Measurements from ENCODE around the gene FCAMR. TPM values are rescaled to one million over a fixed set of nuclear protein-coding genes. Genes with fewer than 3 reads are reported as not detected.

FCAMR gene
- total and polyA plus RNA-seq, 2 donors (not counting 1 experiment from before 2014, with no cell fraction given): not detected

GRCh38 chr1:207019161-207019560, 48.9 kb upstream of the FCAMR start:
- POLR2A ChIA-PET: no interaction called here
- WGBS (ENCODE audit: insufficient coverage): 80% methylated on average over 1 of the region's 2 CpGs
- H3K27ac ChIP-seq (ENCODE audit: low read length in 2 of 2): no peak overlapping the region
- Mint-ChIP-seq H3K27ac (no peak overlapping the region), H3K4me3 (no peak overlapping the region), H3K4me1 (no peaks in the 10 kb centered on the region), H3K27me3 (peaks cover 37% of the 10 kb centered on the region), H3K9me3 (ENCODE audit: insufficient read depth) (no peaks in the 10 kb centered on the region)
- H2AFZ ChIP-seq (ENCODE audit: insufficient read depth, low read depth, low read length, poor library complexity, severe bottlenecking): no peak overlapping the region
- H3K4me2 ChIP-seq (replicated peaks; ENCODE audit: low read depth, low read length, poor library complexity, severe bottlenecking): no peak overlapping the region
- ATAC-seq (ENCODE audit: low read depth) (no peak), DNase-seq (no peak)
- no peak overlapping the region for H3K4me3 ChIP-seq (ENCODE audit: control extremely low read depth in 1 of 5, extremely low read depth in 1 of 5, insufficient read depth in 1 of 5, low read depth in 2 of 5, low read length in 4 of 5)
- CTCF ChIA-PET: interaction anchor here (0.5 to 2.0 kb wide), 2 partner anchors 15 to 502 kb away, joined by 3 to 11 read pairs; no protein-coding TSS in a partner anchor
- H3K27me3 ChIP-seq (replicated peaks in 1 of 4; ENCODE audit: control extremely low read depth in 1 of 4, control insufficient read depth in 3 of 4, insufficient read depth in 4 of 4, low read length in 3 of 4): peaks cover 0 to 14% (median 4%) of the 10 kb centered on the region in 4 experiments
- TF ChIP-seq EZH2 (IDR thresholded peaks at IDR 0.05; ENCODE audit: borderline replicate concordance, insufficient read depth, low read depth, low read length, poor library complexity, severe bottlenecking): no peak
- TF ChIP-seq, protein P1, sequence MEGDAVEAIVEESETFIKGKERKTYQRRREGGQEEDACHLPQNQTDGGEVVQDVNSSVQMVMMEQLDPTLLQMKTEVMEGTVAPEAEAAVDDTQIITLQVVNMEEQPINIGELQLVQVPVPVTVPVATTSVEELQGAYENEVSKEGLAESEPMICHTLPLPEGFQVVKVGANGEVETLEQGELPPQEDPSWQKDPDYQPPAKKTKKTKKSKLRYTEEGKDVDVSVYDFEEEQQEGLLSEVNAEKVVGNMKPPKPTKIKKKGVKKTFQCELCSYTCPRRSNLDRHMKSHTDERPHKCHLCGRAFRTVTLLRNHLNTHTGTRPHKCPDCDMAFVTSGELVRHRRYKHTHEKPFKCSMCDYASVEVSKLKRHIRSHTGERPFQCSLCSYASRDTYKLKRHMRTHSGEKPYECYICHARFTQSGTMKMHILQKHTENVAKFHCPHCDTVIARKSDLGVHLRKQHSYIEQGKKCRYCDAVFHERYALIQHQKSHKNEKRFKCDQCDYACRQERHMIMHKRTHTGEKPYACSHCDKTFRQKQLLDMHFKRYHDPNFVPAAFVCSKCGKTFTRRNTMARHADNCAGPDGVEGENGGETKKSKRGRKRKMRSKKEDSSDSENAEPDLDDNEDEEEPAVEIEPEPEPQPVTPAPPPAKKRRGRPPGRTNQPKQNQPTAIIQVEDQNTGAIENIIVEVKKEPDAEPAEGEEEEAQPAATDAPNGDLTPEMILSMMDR (IDR thresholded peaks at IDR 0.05): no peak
- H3K9ac ChIP-seq (ENCODE audit: low read length): no peak overlapping the region
- H4K20me1 ChIP-seq (ENCODE audit: control insufficient read depth, insufficient read depth, low read length, poor library complexity, severe bottlenecking): no peaks in the 10 kb centered on the region
- no peaks in the 10 kb centered on the region for H3K36me3 ChIP-seq (replicated peaks in 1 of 2; ENCODE audit: control extremely low read depth in 1 of 2, control insufficient read depth in 1 of 2, extremely low read depth in 1 of 2, insufficient read depth in 2 of 2, low read length in 1 of 2)
- no peaks in the 10 kb centered on the region for H3K9me3 ChIP-seq (ENCODE audit: control extremely low read depth in 1 of 3, control insufficient read depth in 2 of 3, insufficient read depth in 1 of 3, low read length in 2 of 3)
- intact Hi-C loops (cut with micrococcal nuclease): no loop called here
- no peaks in the 10 kb centered on the region for H3K79me2 ChIP-seq (ENCODE audit: control insufficient read depth, insufficient read depth, low read length)
- no peaks in the 10 kb centered on the region for H3K4me1 ChIP-seq (ENCODE audit: control insufficient read depth in 2 of 2, insufficient read depth in 2 of 2, low read length in 2 of 2)

DNA sequence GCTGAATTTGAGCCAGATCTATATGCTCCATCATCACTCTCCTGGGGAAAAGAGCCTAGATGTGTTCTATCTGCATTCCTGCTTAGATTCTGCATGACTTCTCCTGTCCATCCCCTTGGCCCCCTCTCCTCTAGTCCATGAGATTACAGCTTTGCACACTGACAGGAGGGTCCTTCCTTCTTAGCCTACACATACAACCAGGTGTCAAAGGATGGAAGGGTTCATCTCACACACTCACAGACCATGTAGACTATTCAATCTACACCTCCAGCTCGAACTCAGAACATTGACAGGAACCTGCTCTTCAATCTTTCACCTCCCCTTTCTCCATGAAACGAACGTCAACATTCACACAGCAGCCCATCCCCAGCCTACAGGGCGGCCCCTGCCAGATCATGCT, 48.4 kb upstream of the FCAMR start:
- intact Hi-C loops (cut with micrococcal nuclease): no loop called here
- CTCF ChIA-PET: interaction anchor here (2.0 kb wide), 1 partner anchor 14 kb away, joined by 11 read pairs; no protein-coding TSS in a partner anchor

More for the DNA sequence above, 48.4 kb upstream of the FCAMR start:
- DNase-seq (no peak), ATAC-seq (ENCODE audit: low read depth) (no peak)
- H4K20me1 ChIP-seq (ENCODE audit: control insufficient read depth, insufficient read depth, low read length, poor library complexity, severe bottlenecking): no peaks in the 10 kb centered on the region
- H3K9ac ChIP-seq (ENCODE audit: low read length): no peak overlapping the region
- H3K27me3 ChIP-seq (replicated peaks in 1 of 4; ENCODE audit: control extremely low read depth in 1 of 4, control insufficient read depth in 3 of 4, insufficient read depth in 4 of 4, low read length in 3 of 4): peaks cover 0 to 17% (median 4%) of the 10 kb centered on the region in 4 experiments
- H2AFZ ChIP-seq (ENCODE audit: insufficient read depth, low read depth, low read length, poor library complexity, severe bottlenecking): no peak overlapping the region
- no peak overlapping the region for H3K27ac ChIP-seq (ENCODE audit: low read length in 2 of 2)
- Mint-ChIP-seq H3K9me3 (ENCODE audit: insufficient read depth) (no peaks in the 10 kb centered on the region), H3K4me3 (no peak overlapping the region), H3K27ac (no peak overlapping the region), H3K27me3 (peaks cover 41% of the 10 kb centered on the region), H3K4me1 (no peaks in the 10 kb centered on the region)
- H3K79me2 ChIP-seq (ENCODE audit: control insufficient read depth, insufficient read depth, low read length): no peaks in the 10 kb centered on the region
- H3K9me3 ChIP-seq (ENCODE audit: control extremely low read depth in 1 of 3, control insufficient read depth in 2 of 3, insufficient read depth in 1 of 3, low read length in 2 of 3): no peaks in the 10 kb centered on the region
- POLR2A ChIA-PET: no interaction called here
- H3K36me3 ChIP-seq (replicated peaks in 1 of 2; ENCODE audit: control extremely low read depth in 1 of 2, control insufficient read depth in 1 of 2, extremely low read depth in 1 of 2, insufficient read depth in 2 of 2, low read length in 1 of 2): no peaks in the 10 kb centered on the region
- TF ChIP-seq EZH2 (IDR thresholded peaks at IDR 0.05; ENCODE audit: borderline replicate concordance, insufficient read depth, low read depth, low read length, poor library complexity, severe bottlenecking): no peak
- TF ChIP-seq, protein P1 (IDR thresholded peaks at IDR 0.05): no peak
- H3K4me1 ChIP-seq (ENCODE audit: control insufficient read depth in 2 of 2, insufficient read depth in 2 of 2, low read length in 2 of 2): no peaks in the 10 kb centered on the region
- no peak overlapping the region for H3K4me3 ChIP-seq (ENCODE audit: control extremely low read depth in 1 of 5, extremely low read depth in 1 of 5, insufficient read depth in 1 of 5, low read depth in 2 of 5, low read length in 4 of 5)
- WGBS (ENCODE audit: insufficient coverage): 93% methylated on average over 4 of the region's 4 CpGs
- no peak overlapping the region for H3K4me2 ChIP-seq (replicated peaks; ENCODE audit: low read depth, low read length, poor library complexity, severe bottlenecking)
